NT2/D1 (cell line): ENCODE data around the gene ALPI.

Source experiments
- SUZ12 ChIP-seq: IDR thresholded peaks from 2 replicates; pipeline ENCODE4 v1.6.1; 2011; ENCODE audit not compliant: insufficient read length, insufficient read depth; ENCODE audit errors: extremely low read depth
- YY1 ChIP-seq: IDR thresholded peaks from 2 replicates; pipeline ENCODE4 v1.6.1; 2011; ENCODE audit not compliant: insufficient read length, insufficient read depth
- ZNF274 ChIP-seq: IDR thresholded peaks from 2 replicates; pipeline ENCODE4 v1.6.1; 2011; ENCODE audit warnings: mild to moderate bottlenecking, low read depth, low read length

DNA sequence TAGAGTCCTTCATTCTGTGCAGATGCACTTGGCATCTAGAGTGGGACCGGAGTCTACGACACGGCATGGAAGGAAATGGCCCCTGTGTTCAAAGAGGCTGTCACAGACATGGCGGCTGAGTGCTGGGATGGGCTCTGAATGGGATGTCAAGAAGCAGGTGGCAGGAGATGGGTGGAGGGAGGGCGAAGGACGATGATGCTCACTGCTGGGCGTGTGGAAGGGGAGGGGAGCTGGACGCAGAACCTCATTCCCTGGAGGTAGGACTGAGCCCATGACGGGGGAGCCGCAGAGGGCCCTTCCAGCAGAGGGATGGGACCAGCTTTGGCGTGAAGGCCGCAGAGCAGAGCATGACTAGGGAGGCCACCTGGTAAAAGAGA is 18.8 kb upstream of the ALPI start:
- TF ChIP-seq ZNF274 (no peak), YY1 (no peak), SUZ12 (no peak)
